HG03064 (cell line): ENCODE data around the gene CBFA2T2.
"Not testable (repeated sequence)": the region's sequence is repeated elsewhere in the genome, so short reads cannot be mapped to it uniquely, and the experiment has no call there.

Source experiments
- ATAC-seq: cut with Tn5 transposase; IDR thresholded peaks from one replicate; pipeline ENCODE4 v1.9.1; 2021; ENCODE audit warnings: low read depth; ENCODE audit not compliant: unreplicated experiment

CBFA2T2 gene

GRCh38 chr20:33541074-33541473 lies 51.2 kb downstream of the CBFA2T2 start:
- ATAC-seq, result no peak

DNA sequence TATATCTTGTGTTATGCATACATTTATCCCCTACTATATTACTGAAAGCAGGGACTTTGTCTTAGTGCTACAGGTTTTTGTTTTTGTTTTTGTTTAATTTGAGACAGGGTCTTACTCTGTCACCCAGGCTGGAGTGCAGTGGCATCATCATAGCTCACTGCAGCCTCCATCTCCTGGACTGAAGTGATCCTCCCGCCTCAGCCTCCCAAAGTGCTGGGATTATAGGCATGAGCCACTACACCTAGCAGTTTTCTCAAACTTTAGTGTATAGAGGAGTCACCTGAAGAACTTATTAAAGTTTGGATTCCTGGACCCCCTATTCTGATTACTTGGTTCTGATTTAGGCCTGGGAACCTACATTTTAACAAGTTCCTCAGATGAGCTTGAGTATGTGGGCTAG lies 51.9 kb downstream of the CBFA2T2 start:
- no peak for ATAC-seq

GRCh38 chr20:33545763-33546162 lies 55.9 kb downstream of the CBFA2T2 start:
- no peak for ATAC-seq

DNA sequence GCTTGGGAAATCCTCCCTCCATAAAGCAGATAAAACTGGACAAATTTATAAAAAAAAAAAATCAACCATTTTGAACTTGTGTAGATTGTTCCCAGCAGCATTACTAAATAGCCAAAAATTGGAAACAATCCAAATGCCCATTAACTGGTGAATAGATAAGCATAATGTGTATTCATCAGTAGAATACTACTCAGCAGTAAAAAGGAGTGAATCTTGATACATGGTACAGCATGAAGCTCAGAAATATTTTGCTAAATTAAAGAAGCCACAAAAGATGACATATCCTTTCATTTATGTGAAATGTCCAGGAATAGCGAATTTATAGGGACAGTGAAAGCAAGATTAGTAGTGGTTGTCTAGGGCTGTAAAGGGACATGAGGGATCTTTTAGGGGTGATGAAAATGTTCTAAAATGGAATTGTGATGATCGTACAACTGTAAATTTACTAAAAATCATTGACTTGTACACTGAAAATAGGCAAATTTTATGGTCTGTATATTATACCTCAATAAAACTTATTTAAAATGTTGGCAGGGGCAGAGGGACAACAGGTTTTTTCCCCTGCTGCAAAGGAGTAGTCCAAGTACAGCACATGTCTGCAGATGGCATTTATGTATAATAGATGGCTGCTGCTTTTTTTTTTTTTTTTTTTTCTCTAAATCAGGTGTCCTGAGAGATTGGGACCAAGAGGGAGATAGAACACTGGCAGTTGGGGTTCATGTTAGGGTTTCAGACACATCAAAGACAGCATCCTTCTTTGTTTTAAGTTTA lies 59.5 kb downstream of the CBFA2T2 start:
- ATAC-seq, result no peak

- ATAC-seq, result no peak
Measured at GRCh38 chr20:33551778-33552177, 61.9 kb downstream of the CBFA2T2 start.

- ATAC-seq, result no peak
Measured at GRCh38 chr20:33552519-33552918, 62.6 kb downstream of the CBFA2T2 start.

DNA sequence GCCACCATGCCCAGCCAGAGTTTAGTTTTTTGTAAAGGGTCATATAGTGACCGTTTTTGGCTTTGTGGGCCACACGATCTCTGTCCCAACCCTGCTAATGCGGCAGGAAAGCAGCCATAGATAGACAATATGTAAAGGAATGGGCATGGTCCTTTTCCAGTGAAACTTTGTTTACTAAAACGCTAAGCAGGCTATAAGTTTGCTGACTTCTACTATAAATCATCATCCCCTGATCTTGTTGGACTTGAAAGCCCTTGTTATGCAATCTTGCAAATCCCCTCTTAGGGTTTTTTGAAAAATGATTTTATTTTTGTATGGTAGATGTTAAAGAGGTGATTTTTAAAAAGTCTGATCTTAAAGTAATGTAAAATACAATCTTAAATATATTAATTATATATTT lies 63.6 kb downstream of the CBFA2T2 start:
- ATAC-seq, result no peak

- ATAC-seq, result peak; percentile 79
Measured at GRCh38 chr20:33554914-33555420, 65.1 kb downstream of the CBFA2T2 start.

- no peak for ATAC-seq
Measured at GRCh38 chr20:33555755-33556154, 65.9 kb downstream of the CBFA2T2 start.

DNA sequence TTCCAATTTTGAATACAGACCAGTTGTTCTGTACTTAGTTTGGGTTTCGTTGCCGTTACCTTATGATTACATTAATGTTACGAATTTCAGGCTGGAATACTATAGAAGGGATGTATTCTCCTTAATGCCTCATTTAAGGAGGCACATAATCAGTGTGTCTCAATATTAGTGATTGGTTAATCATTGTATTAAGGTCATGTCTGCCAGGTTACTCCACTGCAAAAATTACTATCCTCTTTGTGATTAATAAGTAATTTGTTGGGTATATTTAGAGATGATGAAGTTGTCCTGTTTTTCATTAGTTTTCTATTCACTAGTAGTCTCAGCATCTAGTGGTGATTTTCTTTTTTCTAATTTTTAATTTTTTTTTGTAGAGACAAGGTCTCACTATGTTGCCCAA lies 66.3 kb downstream of the CBFA2T2 start:
- ATAC-seq, result no peak

GRCh38 chr20:33558348-33559144 lies 68.7 kb downstream of the CBFA2T2 start:
- ATAC-seq, result no peak

- no peak for ATAC-seq
Measured at GRCh38 chr20:33559212-33559611, 69.3 kb downstream of the CBFA2T2 start.

- ATAC-seq, result no peak
Measured at GRCh38 chr20:33560026-33560425, 70.1 kb downstream of the CBFA2T2 start.

GRCh38 chr20:33561053-33561452 lies 71.2 kb downstream of the CBFA2T2 start:
- ATAC-seq, result not testable (repeated sequence)

DNA sequence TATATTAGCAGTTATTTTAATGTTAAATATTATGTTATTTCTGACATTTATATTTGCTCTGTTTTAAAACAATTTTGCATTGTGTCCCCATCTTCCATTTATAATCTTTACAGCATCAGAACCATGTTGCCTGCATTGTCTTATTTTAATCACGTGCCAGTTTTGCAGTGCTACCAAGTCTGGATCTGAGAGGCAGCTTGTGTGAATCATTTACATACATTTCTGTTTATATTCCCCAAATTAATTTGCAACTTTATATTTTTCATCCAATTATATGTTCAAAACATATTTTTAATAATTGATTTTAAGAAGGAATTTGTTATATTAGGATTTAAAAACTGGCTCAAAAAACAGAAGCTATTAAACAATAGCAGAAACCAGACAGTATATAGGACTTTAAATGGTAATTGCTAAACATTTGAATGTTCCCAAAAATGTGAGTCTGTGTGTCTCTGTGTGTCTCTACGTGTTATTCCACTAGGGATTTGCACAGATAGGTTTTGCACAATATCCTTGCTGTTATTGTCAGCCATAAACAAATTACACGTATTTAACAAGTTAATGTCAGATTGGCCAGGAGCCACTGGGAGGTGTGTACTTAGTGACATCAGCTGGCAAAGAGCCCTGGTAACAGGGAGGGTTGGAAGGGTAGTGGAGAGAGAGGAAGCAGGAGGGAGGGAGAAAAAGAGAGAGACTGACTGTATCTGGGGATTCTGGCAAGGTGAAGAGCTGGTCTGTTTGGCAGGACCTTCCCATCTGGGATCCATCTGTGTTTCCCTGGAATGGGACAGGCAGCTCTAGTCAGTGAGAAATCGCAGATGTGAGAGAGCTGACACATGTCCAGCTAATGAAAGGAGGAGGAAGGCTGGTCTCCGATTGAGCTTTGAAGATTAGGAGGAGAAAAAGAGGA lies 72.1 kb downstream of the CBFA2T2 start:
- ATAC-seq, result no peak

GRCh38 chr20:33563788-33564187 lies 73.9 kb downstream of the CBFA2T2 start:
- no peak for ATAC-seq

- no peak for ATAC-seq
Measured at GRCh38 chr20:33566781-33567603, 77.1 kb downstream of the CBFA2T2 start.

DNA sequence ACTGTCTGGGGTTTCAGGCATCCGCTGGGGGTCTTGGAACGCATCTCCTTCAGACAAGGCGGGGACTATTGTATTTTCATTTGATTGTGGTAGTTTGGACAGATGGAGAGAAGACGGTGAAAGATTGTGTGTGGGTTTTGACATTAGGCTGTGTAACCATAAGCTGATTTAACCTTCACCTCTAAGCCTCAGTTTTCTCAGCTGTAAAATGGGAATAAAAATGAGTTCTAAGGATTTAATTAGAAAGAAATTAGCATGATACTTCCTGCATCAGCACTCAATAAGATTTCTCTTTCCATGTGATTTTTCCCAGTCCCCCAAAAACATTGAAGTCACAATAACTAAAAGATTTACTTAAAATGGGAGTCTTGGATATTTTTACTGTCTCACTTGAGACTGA lies 78.1 kb downstream of the CBFA2T2 start:
- no peak for ATAC-seq

GRCh38 chr20:33568378-33568777 lies 78.5 kb downstream of the CBFA2T2 start:
- no peak for ATAC-seq
